ENCODE data around the gene MPHOSPH6. TPM values are rescaled to one million over a fixed set of nuclear protein-coding genes. Genes with fewer than 3 reads are reported as not detected.
A peak's percentile ranks its signal among the peaks of the same experiment; 100 is the strongest.
"Not testable (repeated sequence)": the region's sequence is repeated elsewhere in the genome, so short reads cannot be mapped to it uniquely, and the experiment has no call there.

MPHOSPH6 gene
- total RNA-seq, 3 donors from 2014 or later: 16.4 to 23.8 (median 20.8) TPM

- no peak for DNase-seq
- ATAC-seq: no peak
- no peaks in the 10 kb centered on the region for H3K9me3 ChIP-seq
- intact Hi-C loops (cut with DNase I, micrococcal nuclease): no loop called here
- H3K4me1 ChIP-seq (ENCODE audit: low read depth): no peaks in the 10 kb centered on the region
- no peak for TF ChIP-seq CTCF (IDR thresholded peaks at IDR 0.05)
- no peaks in the 10 kb centered on the region for H3K36me3 ChIP-seq (ENCODE audit: low read depth)
- no peak overlapping the region for H3K4me3 ChIP-seq
These were observed 51.3 kb downstream of the MPHOSPH6 start for GRCh38 chr16:82118749-82119148.

GRCh38 chr16:82116535-82116934 lies 53.5 kb downstream of the MPHOSPH6 start:
- DNase-seq: no peak
- no peak for ATAC-seq
- H3K9me3 ChIP-seq: no peaks in the 10 kb centered on the region
- H3K4me3 ChIP-seq: no peak overlapping the region
- H3K4me1 ChIP-seq (ENCODE audit: low read depth): no peaks in the 10 kb centered on the region
- H3K36me3 ChIP-seq (ENCODE audit: low read depth): no peaks in the 10 kb centered on the region
- intact Hi-C loops (cut with DNase I, micrococcal nuclease): no loop called here
- TF ChIP-seq CTCF (IDR thresholded peaks at IDR 0.05): no peak

- Histone ChIP-seq H3K9me3 (no peaks in the 10 kb centered on the region), H3K36me3 (ENCODE audit: low read depth) (no peaks in the 10 kb centered on the region), H3K4me1 (ENCODE audit: low read depth) (no peaks in the 10 kb centered on the region), H3K4me3 (no peak overlapping the region)
- no peak for DNase-seq
- intact Hi-C loops (cut with DNase I, micrococcal nuclease): no loop called here
- TF ChIP-seq CTCF (IDR thresholded peaks at IDR 0.05): no peak
- no peak for ATAC-seq
These were observed 56.3 kb downstream of the MPHOSPH6 start for GRCh38 chr16:82113741-82114140.

GRCh38 chr16:82111944-82112343 lies 58.1 kb downstream of the MPHOSPH6 start:
- H3K4me1 ChIP-seq (ENCODE audit: low read depth): no peaks in the 10 kb centered on the region
- no peaks in the 10 kb centered on the region for H3K36me3 ChIP-seq (ENCODE audit: low read depth)
- DNase-seq (no peak), ATAC-seq (peak; percentile 31)
- intact Hi-C loops (cut with DNase I, micrococcal nuclease): no loop called here
- TF ChIP-seq CTCF (IDR thresholded peaks at IDR 0.05): no peak
- H3K4me3 ChIP-seq: no peak overlapping the region
- H3K9me3 ChIP-seq: no peaks in the 10 kb centered on the region

- H3K4me3 ChIP-seq; H3K4me1 ChIP-seq (ENCODE audit: low read depth); H3K9me3 ChIP-seq; H3K36me3 ChIP-seq (ENCODE audit: low read depth); ATAC-seq; DNase-seq; intact Hi-C loops (cut with DNase I, micrococcal nuclease): not testable (repeated sequence)
These were observed 60.8 kb downstream of the MPHOSPH6 start for GRCh38 chr16:82109266-82109665.

GRCh38 chr16:82108774-82109173 lies 61.2 kb downstream of the MPHOSPH6 start:
- ATAC-seq (no peak), DNase-seq (no peak)
- Histone ChIP-seq H3K4me1 (ENCODE audit: low read depth) (no peaks in the 10 kb centered on the region), H3K4me3 (no peak overlapping the region), H3K9me3 (no peaks in the 10 kb centered on the region), H3K36me3 (ENCODE audit: low read depth) (no peaks in the 10 kb centered on the region)
- no peak for TF ChIP-seq CTCF (IDR thresholded peaks at IDR 0.05)
- intact Hi-C loops (cut with DNase I, micrococcal nuclease): no loop called here
